AG04450 (cell line): Measurements from ENCODE around the gene RAB3IP. TPM values are rescaled to one million over a fixed set of nuclear protein-coding genes. Genes with fewer than 3 reads are reported as not detected.

Experiments used
- CTCF ChIA-PET: fragments of 300-600, 350-600 bp; formaldehyde crosslinking; extraction: SDS; loops from one replicate; lab custom pipeline; 2022; ENCODE audit warnings: antibody characterized with exemption, inconsistent platforms; lab: Charles Lee
- POLR2A ChIA-PET: fragments of 350-600 bp; formaldehyde crosslinking; extraction: SDS; loops from one replicate; lab custom pipeline; 2021; ENCODE audit warnings: antibody characterized with exemption, inconsistent platforms; lab: Yijun Ruan, JAX
- DNase-seq: peaks from one replicate; pipeline ENCODE4 v3.0.0-alpha.2; 2011; ENCODE audit warnings: low read depth, low spot score
- H3K27ac ChIP-seq: one replicate; pipeline ENCODE4 v1.5.1; 2012; ENCODE audit warnings: low read depth, low read length, control low read depth
- H3K27me3 ChIP-seq: one replicate; pipeline ENCODE4 v1.6.0; 2012; ENCODE audit warnings: low read length; ENCODE audit not compliant: control insufficient read depth, insufficient read depth
- H3K4me3 ChIP-seq: 2 replicates; pipeline ENCODE4 v1.5.1; 2011; ENCODE audit warnings: mild to moderate bottlenecking, low read depth, low read length, control low read depth
- H3K9me3 ChIP-seq: 2 replicates; pipeline ENCODE4 v1.5.1; 2012; ENCODE audit warnings: low read length; ENCODE audit not compliant: control insufficient read depth, insufficient read depth
- polyA plus RNA-seq: library from polyadenylated mRNA; depleted of rRNA; stranded (reverse); fragments of >200 nt; gene quantifications from 2 replicates; pipeline ENCODE4 v1.2.3, GENCODE V29; 2011
- TF ChIP-seq, protein P1 (sequence below): IDR thresholded peaks from 2 replicates; pipeline ENCODE4 v1.5.1; 2011; ENCODE audit warnings: low read depth, low read length, control low read depth, inconsistent platforms

The RAB3IP gene
- polyA plus RNA-seq, 1 experiment = 3.1 TPM

DNA sequence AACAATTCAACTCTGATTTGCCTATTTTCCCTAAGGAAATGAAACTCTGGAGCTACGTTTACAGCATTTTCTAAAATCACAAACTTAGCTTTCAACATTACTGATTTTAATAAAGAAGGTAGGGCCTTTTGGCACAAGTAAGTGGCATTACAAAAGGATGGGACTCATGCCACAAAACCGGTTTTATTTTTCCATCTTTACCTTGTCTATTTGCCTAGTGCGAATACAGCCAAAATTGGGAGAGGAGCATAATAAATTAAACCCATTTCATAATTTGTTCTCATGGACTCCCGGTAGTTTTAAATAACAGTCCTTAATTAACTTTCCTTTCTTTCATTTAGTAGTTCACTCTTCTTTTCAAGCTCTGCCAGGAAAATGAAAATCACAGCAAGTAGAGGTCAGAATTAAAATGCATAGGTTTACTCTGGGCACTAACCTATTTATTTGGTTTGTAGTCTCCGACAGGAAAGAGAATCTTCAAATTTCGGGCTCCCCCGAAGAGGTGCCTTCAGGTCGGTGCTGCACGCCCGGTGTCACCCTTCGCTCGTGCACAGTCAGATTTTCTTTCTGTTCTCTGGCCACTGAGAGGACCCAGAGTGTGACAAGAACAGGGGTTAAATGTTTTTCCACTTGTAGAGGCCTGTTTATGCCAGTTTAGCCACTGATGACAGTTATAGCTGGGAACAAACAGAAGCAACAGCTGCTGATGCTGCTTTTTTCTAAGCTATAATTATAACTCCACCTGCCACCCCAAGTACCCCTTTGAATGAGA, 39.7 kb upstream of the RAB3IP start, which contains the start of gene BEST3:
BEST3 (minus strand) TSS at position 535 of the 772 bp plus-strand sequence. CDS start 1,505 bp downstream, outside the sequence.
- H3K27me3 ChIP-seq = no peaks in the 10 kb centered on the region
- ChIA-PET CTCF (interaction anchor here (0.7 kb wide), 1 partner anchor 59 kb away, joined by 3 read pairs; no protein-coding TSS in a partner anchor), POLR2A (no interaction called here)
- no peak for DNase-seq
- no peak within 1 kb of the TSS for H3K27ac ChIP-seq
- H3K9me3 ChIP-seq = no peaks in the 10 kb centered on the region
- TF ChIP-seq, protein P1, sequence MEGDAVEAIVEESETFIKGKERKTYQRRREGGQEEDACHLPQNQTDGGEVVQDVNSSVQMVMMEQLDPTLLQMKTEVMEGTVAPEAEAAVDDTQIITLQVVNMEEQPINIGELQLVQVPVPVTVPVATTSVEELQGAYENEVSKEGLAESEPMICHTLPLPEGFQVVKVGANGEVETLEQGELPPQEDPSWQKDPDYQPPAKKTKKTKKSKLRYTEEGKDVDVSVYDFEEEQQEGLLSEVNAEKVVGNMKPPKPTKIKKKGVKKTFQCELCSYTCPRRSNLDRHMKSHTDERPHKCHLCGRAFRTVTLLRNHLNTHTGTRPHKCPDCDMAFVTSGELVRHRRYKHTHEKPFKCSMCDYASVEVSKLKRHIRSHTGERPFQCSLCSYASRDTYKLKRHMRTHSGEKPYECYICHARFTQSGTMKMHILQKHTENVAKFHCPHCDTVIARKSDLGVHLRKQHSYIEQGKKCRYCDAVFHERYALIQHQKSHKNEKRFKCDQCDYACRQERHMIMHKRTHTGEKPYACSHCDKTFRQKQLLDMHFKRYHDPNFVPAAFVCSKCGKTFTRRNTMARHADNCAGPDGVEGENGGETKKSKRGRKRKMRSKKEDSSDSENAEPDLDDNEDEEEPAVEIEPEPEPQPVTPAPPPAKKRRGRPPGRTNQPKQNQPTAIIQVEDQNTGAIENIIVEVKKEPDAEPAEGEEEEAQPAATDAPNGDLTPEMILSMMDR = no peak
- no peak within 1 kb of the TSS for H3K4me3 ChIP-seq

DNA sequence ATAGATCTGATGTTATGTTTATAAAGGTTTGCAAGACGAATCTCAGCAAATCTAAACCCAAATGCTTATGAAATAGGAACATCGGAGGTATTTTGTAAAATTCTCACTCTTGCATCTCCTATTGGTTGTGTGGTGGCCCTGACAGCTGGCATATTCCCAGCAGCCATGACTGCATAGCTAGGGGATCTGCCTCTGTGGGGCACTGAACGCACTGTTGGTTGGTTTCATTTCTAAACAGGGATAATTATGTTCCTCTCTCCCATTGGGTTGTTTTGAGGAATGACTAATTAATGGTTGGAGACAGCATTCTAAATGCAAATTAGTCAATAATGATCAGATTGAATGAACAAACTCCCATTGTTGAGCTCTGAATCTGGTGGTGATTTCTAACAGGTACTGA, 36.8 kb upstream of the RAB3IP start:
- no peak for DNase-seq
- Histone ChIP-seq H3K27ac (no peak overlapping the region), H3K27me3 (no peaks in the 10 kb centered on the region), H3K9me3 (no peaks in the 10 kb centered on the region), H3K4me3 (no peak overlapping the region)
- POLR2A ChIA-PET = no interaction called here
- CTCF ChIA-PET = interaction anchor here (1.1 kb wide), 1 partner anchor 9 kb away, joined by 3 read pairs; no protein-coding TSS in a partner anchor
- TF ChIP-seq, protein P1 = no peak

DNA sequence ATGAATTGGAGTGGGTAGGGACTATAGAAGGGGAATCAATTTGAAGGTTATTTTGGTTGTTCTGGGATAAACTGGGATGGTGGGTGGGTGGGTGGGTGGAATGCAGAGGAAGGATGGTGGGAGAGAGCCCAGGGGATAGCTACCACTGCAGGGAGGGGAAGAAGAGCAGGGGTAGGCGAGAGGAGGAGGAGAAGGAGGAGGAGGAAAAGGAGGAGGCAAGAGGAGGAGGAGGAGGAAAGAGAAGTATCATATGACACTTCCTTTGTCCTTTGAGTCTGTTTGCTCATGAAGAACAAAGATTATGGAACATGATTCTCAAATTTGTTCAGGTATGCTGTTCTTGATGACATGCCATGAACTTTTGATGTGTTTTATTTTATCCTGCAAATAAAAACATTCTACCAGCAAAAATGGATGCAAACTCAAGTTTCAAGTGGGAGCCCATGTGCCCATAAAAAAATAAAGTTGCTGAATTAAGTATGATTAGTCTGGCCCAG, 35.5 kb upstream of the RAB3IP start:
- CTCF ChIA-PET = no interaction called here

DNA sequence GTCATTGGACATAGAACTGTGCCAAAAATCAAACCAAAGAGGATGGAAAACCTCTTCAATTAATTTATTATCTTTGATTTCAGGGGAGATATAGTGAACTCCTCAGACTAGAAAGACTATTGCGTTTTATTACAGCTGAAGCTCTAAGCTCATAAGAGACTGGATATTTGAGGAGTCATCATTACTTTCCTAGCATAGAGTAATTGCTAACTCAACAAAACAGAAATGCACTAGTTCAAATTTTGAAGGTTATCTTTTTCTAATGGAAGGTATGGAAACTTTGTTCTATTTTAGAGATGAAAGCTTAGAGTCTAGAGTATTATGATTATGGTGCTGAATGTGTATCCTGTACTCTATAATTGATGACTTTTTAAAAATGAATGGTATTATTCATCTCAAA, 34.3 kb upstream of the RAB3IP start:
- TF ChIP-seq, protein P1 = no peak
- Histone ChIP-seq H3K4me3 (no peak overlapping the region), H3K27me3 (no peaks in the 10 kb centered on the region), H3K9me3 (no peaks in the 10 kb centered on the region), H3K27ac (no peak overlapping the region)
- ChIA-PET CTCF (interaction anchor here (1.7 kb wide), 1 partner anchor 64 kb away, joined by 5 read pairs; no protein-coding TSS in a partner anchor), POLR2A (no interaction called here)
- DNase-seq = no peak

More for the DNA sequence above, 35.5 kb upstream of the RAB3IP start:
- DNase-seq = no peak
- Histone ChIP-seq H3K4me3 (no peak overlapping the region), H3K27ac (no peak overlapping the region), H3K9me3 (no peaks in the 10 kb centered on the region), H3K27me3 (no peaks in the 10 kb centered on the region)
- POLR2A ChIA-PET = no interaction called here
- TF ChIP-seq, protein P1 = no peak

DNA sequence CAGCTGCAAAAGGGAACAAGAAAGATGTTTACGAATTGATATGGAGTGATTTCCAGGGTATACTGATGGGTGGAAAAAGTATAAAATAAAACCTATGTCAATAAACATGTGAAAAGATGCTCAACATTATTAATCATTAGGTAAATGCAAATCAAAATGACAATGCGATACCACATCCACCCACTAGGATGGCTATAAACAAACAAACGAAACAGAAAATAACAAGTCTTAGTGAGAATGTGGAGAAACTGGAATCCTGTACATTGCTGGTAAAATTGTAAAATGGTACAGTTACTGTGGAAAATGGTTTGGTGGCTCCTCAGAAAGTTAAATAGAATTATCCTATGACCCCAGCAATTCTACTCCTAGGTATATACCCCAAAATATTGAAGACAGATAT, 30.0 kb upstream of the RAB3IP start:
- no peak overlapping the region for H3K4me3 ChIP-seq
- no peak for DNase-seq
- H3K27ac ChIP-seq = no peak overlapping the region
- POLR2A ChIA-PET = no interaction called here
- H3K9me3 ChIP-seq = no peaks in the 10 kb centered on the region
- TF ChIP-seq, protein P1 = peak; percentile 24
- no peaks in the 10 kb centered on the region for H3K27me3 ChIP-seq
- CTCF ChIA-PET = no interaction called here
